Type B pancreatic cell (in vitro differentiated cells): Measurements from ENCODE around the gene TRIM71. TPM values are rescaled to one million over a fixed set of nuclear protein-coding genes. Genes with fewer than 3 reads are reported as not detected.

Experiments used
- DNase-seq: peaks from one replicate; pipeline ENCODE4 v3.0.0; 2021; ENCODE audit warnings: mixed read lengths; ENCODE audit not compliant: unreplicated experiment; ENCODE audit errors: extremely low spot score
- H3K27ac Mint-ChIP-seq: 2 replicates; pipeline ENCODE4 v1.8.0; 2021; ENCODE audit warnings: mild to moderate bottlenecking, mixed read lengths
- H3K27me3 Mint-ChIP-seq: 2 replicates; pipeline ENCODE4 v1.8.0; 2021; ENCODE audit warnings: mixed read lengths
- H3K36me3 Mint-ChIP-seq: 2 replicates; pipeline ENCODE4 v1.8.0; 2021; ENCODE audit warnings: mixed read lengths
- H3K4me1 Mint-ChIP-seq: one replicate; pipeline ENCODE4 v1.8.0; 2021; ENCODE audit warnings: mixed read lengths; ENCODE audit not compliant: unreplicated experiment
- H3K4me3 Mint-ChIP-seq: 2 replicates; pipeline ENCODE4 v1.8.0; 2021; ENCODE audit warnings: mild to moderate bottlenecking, mixed read lengths
- H3K9me3 Mint-ChIP-seq: 2 replicates; pipeline ENCODE4 v1.8.0; 2021; ENCODE audit warnings: mixed read lengths
- CTCF ChIP-seq: fragments of 200-600 bp; sonication (generic); conservative IDR thresholded peaks from 2 replicates; pipeline ENCODE4 v1.5.0; 2021; ENCODE audit warnings: antibody characterized with exemption, mild to moderate bottlenecking
- total RNA-seq: library from RNA; stranded (reverse); gene quantifications from 2 replicates; pipeline ENCODE4 v1.2.1, GENCODE V29; 2021; ENCODE audit warnings: low replicate concordance

The TRIM71 gene
- total RNA-seq, 1 donor from 2014 or later: 26.5 TPM

- H3K27ac Mint-ChIP-seq: no peak overlapping the region
- peaks cover 56% of the 10 kb centered on the region for H3K4me1 Mint-ChIP-seq
- no peak overlapping the region for H3K4me3 Mint-ChIP-seq
- no peaks in the 10 kb centered on the region for H3K27me3 Mint-ChIP-seq
- DNase-seq: no peak
- H3K9me3 Mint-ChIP-seq: no peaks in the 10 kb centered on the region
- TF ChIP-seq CTCF: no peak
- H3K36me3 Mint-ChIP-seq: peaks cover 4% of the 10 kb centered on the region
Observed at GRCh38 chr3:32855350-32855953, 37.7 kb downstream of the TRIM71 start.

GRCh38 chr3:32856355-32856889 is 38.6 kb downstream of the TRIM71 start:
- DNase-seq: no peak
- Mint-ChIP-seq H3K4me3 (no peak overlapping the region), H3K4me1 (peaks cover 49% of the 10 kb centered on the region), H3K27ac (no peak overlapping the region), H3K36me3 (peaks cover 4% of the 10 kb centered on the region), H3K9me3 (no peaks in the 10 kb centered on the region), H3K27me3 (no peaks in the 10 kb centered on the region)
- no peak for TF ChIP-seq CTCF

DNA sequence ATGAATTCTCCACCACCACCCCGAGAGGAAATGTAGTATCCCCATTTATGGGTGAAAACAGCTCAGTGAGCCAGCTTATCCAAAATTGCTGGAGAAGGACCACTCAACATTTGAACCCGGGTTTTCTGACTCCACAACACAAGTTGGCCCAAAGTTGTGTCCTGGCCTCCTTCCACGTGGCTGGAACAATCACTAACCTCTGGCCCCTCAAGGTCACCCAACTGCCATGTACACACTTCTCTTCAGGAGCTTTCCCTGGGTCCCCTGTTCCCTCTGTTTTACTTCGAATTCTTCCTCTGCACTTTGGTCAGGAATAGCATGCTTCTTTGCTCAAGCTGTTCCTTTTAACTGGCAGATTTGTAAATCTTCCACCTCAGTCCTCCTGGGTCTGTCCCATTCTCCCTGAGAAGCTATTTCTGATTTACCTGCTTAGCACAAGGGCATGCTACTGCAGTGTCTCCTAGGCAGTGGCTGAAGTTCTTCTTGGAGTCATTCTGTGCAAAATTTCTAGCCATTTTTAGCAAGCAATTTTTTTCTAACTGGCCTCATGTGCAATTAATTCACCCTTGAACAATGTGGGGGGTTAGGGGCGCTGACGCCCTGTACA is 39.2 kb downstream of the TRIM71 start:
- Mint-ChIP-seq H3K36me3 (peaks cover 7% of the 10 kb centered on the region), H3K27me3 (no peaks in the 10 kb centered on the region), H3K9me3 (no peaks in the 10 kb centered on the region), H3K4me1 (peaks cover 49% of the 10 kb centered on the region), H3K27ac (no peak overlapping the region), H3K4me3 (peak overlapping the region; percentile 40)
- no peak for DNase-seq
- no peak for TF ChIP-seq CTCF

DNA sequence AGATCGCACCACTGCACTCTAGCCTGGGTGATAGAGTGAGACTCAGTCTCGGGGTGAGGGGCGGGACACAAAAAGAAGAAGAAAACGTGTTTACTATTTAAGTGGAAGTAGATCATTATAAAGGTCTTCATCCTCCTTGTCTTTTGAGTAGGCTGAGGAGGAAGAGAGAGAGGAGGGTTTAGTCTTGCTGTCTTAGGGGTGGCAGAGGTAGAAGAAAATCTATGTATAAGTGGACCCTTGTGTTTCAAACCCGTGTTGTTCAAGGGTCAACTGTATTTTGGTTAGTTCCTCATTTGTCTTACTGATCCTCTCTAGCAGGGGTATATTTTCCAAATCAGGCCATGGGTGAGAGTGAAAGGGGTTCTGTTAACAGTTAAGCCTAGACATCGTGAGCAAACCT is 40.1 kb downstream of the TRIM71 start:
- H3K4me3 Mint-ChIP-seq: no peak overlapping the region
- peaks cover 52% of the 10 kb centered on the region for H3K4me1 Mint-ChIP-seq
- DNase-seq: no peak
- H3K9me3 Mint-ChIP-seq: no peaks in the 10 kb centered on the region
- H3K36me3 Mint-ChIP-seq: peaks cover 7% of the 10 kb centered on the region
- TF ChIP-seq CTCF: no peak
- no peak overlapping the region for H3K27ac Mint-ChIP-seq
- no peaks in the 10 kb centered on the region for H3K27me3 Mint-ChIP-seq

- no peak for TF ChIP-seq CTCF
- Mint-ChIP-seq H3K36me3 (peaks cover 7% of the 10 kb centered on the region), H3K27ac (no peak overlapping the region), H3K4me1 (peaks cover 56% of the 10 kb centered on the region), H3K27me3 (no peaks in the 10 kb centered on the region), H3K4me3 (no peak overlapping the region), H3K9me3 (no peaks in the 10 kb centered on the region)
- DNase-seq: no peak
Observed at GRCh38 chr3:32859604-32860237, 41.9 kb downstream of the TRIM71 start.
